Ectodermal cell (in vitro differentiated cells): ENCODE measurements around the gene ZDHHC4.

ENCODE experiments used
- H3K27ac ChIP-seq: 2 replicates; pipeline ENCODE4 v1.7.0; 2013; ENCODE audit warnings: mild to moderate bottlenecking, low read depth, low read length; ENCODE audit not compliant: insufficient read depth, poor library complexity, severe bottlenecking
- H3K27me3 ChIP-seq: 2 replicates; pipeline ENCODE4 v1.7.0; 2013; ENCODE audit warnings: mild to moderate bottlenecking, low read length; ENCODE audit not compliant: insufficient read depth, control insufficient read depth, poor library complexity, severe bottlenecking
- H3K36me3 ChIP-seq: one replicate; pipeline ENCODE4 v1.7.0; 2013; ENCODE audit warnings: low read length; ENCODE audit not compliant: control insufficient read depth, insufficient read depth
- H3K4me1 ChIP-seq: one replicate; pipeline ENCODE4 v1.7.0; 2013; ENCODE audit warnings: low read length; ENCODE audit not compliant: control insufficient read depth, insufficient read depth
- H3K4me3 ChIP-seq: 2 replicates; pipeline ENCODE4 v1.7.0; 2013; ENCODE audit warnings: low read depth, low read length, control low read depth; ENCODE audit not compliant: insufficient read depth
- H3K9me3 ChIP-seq: 2 replicates; pipeline ENCODE4 v1.7.0; 2013; ENCODE audit warnings: mild to moderate bottlenecking, low read length, moderate library complexity; ENCODE audit not compliant: control insufficient read depth
- WGBS, 2 experiments: methylation state at CpG; one replicate each; pipeline ENCODE4 v1.1.7; 2013; ENCODE audit warnings: missing lambda C conversion rate in 2 of 2; 5-methylcytosine and 5-hydroxymethylcytosine counted together

ZDHHC4 gene

DNA sequence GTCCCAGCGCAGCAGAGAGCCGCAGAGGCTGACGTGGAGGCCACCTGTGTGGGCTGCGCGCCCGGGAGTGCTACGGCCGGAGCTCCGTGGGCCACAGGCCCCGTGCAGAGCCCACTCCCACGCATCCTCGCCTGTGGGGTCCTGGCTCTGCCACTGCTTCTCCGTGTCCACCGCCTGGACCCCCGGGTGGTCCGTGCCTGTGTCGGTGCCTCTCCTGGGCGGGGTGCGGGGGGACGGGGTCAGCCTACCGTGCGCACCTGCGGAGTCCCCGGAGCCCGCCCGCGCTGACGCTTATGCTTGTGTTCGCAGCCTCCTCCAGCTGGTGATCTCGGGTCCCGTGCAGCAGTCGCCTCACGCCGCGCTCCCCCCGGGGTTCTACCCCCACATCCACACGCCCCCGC, 30.4 kb downstream of the ZDHHC4 start:
- Histone ChIP-seq H3K4me1 (no peaks in the 10 kb centered on the region), H3K27me3 (no peaks in the 10 kb centered on the region), H3K27ac (no peak overlapping the region), H3K36me3 (peaks cover 9% of the 10 kb centered on the region), H3K4me3 (no peak overlapping the region), H3K9me3 (no peaks in the 10 kb centered on the region)
- 95 to 96% methylated on average over 38 of the region's 38 CpGs for WGBS, 2 experiments

DNA sequence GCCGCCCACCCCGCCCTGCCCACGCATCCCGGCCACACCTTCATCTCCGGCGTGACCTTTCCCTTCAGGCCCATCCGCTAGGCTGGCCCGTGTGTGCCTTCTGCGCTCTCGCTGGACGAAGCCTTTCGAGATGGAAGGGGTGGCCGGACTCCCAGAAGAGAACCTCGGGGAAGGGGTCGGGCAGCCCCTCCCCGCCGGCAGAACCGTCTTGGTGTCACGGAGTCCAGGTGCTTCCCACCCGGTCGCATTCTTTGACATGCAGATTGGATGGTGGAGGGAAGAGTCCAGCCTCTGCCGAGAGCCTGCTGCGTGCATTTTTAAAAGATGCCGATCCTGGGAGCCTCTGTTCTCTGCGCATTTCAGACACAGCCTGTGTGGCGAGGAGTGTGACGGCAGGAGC, 30.8 kb downstream of the ZDHHC4 start:
- H3K4me1 ChIP-seq: no peaks in the 10 kb centered on the region
- no peak overlapping the region for H3K4me3 ChIP-seq
- H3K27me3 ChIP-seq: no peaks in the 10 kb centered on the region
- H3K27ac ChIP-seq: no peak overlapping the region
- no peaks in the 10 kb centered on the region for H3K9me3 ChIP-seq
- 93 to 94% methylated on average over 27 of the region's 27 CpGs for WGBS, 2 experiments
- peaks cover 9% of the 10 kb centered on the region for H3K36me3 ChIP-seq

DNA sequence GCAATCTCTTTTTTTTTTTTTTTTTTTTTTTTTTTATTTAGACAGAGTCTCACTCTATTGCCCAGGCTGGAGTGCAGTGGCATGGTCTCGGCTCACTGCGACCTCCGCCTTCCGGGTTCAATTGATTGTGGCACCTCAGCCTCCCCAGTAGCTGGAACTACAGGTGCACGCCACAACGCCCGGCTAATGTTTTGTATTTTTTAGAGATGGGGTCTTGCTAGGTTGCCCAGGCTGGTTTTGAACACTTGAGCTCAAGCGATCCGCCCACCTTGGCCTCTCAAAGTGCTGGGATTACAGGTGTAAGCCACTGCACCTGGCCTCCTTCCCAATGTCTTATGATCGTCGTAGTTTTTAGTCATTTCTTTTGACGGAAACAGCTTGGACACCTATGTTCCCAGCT, 31.5 kb downstream of the ZDHHC4 start:
- no peaks in the 10 kb centered on the region for H3K4me1 ChIP-seq
- no peaks in the 10 kb centered on the region for H3K9me3 ChIP-seq
- no peak overlapping the region for H3K27ac ChIP-seq
- H3K36me3 ChIP-seq: peaks cover 9% of the 10 kb centered on the region
- peaks cover 3% of the 10 kb centered on the region for H3K27me3 ChIP-seq
- no peak overlapping the region for H3K4me3 ChIP-seq
- WGBS, 2 experiments: 94 to 96% methylated on average over 12 of the region's 12 CpGs

DNA sequence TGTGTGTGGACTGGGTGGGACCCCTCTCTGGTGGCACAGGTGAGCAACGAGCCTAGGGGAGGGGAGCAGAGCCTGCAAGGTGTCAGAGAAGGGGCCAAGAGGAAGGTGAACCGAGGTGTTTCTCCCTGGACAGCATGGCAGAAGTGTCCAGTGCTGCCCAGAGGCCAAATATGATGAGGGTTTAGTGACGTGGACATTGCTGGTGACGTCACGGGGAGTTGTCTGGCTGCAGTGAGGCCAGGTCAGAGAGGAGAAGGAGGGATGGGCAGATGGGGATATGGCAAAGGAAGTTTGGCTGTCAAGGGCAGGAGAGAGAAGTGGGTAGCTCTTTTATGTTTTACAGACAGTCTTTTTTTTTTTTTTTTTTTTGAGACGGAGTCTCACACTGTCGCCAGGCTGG, 35.6 kb downstream of the ZDHHC4 start:
- Histone ChIP-seq H3K9me3 (no peaks in the 10 kb centered on the region), H3K27me3 (peaks cover 8% of the 10 kb centered on the region), H3K36me3 (peaks cover 5% of the 10 kb centered on the region), H3K4me1 (peaks cover 5% of the 10 kb centered on the region), H3K27ac (no peak overlapping the region), H3K4me3 (no peak overlapping the region)
- WGBS, 2 experiments: 86 to 87% methylated on average over 5 to 7 of the region's 7 CpGs

DNA sequence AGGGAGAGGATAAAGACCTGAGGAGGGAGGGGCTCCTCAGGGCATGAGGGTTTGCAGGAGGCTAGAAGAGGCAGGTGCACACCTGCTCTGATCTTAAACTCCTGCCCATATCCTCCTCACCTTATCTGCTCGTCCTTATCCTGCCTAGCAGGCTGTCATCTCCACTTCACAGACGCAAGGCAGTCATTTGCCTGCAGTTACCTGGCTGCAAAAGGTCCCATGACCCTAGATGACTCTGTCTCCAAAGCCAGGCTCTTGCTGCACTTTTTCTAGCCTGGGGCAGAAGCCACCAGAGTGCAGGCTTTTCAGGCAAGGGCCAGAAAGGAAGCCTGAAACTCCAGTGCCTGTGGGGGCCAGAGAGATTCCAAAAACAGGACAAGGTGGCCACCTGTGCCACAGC, 36.5 kb downstream of the ZDHHC4 start:
- Histone ChIP-seq H3K27ac (no peak overlapping the region), H3K4me3 (no peak overlapping the region), H3K4me1 (peaks cover 5% of the 10 kb centered on the region)

DNA sequence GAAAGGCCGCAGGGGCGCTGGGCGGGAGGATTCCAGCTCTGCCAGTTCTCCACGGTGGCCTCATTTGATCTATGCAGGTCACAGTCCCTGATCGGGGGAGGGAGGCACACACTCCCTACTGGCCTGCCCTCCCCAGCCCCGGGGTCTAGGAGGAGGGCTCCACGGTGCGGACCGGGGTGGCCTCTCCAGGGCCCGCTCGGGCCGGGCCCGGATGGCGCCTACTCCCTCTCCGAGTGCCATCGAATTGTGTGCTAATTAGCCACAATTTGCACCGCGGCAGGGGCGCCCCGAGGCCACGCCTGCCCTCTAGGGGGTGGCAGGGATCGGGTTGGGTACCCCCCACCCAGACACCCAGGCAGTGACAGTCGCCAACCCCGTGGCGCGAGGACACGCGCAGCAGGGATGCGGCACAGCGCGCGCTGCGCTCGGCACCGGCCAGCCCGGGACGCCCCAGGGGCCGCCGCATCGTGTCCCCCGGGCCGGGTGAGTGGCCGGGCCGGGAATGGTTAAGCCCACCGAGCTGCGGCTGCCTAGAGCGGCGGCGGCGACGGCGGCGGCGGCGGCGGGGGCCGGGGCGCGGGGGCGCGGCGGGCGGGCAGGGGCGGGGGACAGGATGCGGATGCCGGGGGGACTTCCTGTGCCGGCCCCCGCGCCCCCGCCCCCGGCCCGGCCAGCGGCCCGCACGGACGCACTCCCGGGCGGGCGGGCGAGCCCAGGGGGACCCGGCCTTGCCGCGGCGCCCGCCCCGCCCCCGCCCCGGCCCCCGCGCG, 37.9 kb downstream of the ZDHHC4 start, which contains the start of gene ZNF853:
TSS of gene ZNF853 (plus strand) at position 658 of the 770 bp plus-strand sequence. CDS start 565 bp downstream, outside the sequence.
- 1% methylated on average over 91 of the region's 91 CpGs for WGBS, 2 experiments
- Histone ChIP-seq H3K36me3 (no peaks in the 10 kb centered on the region), H3K27ac (no peak within 1 kb of the TSS), H3K27me3 (peaks cover 8% of the 10 kb centered on the region), H3K4me1 (peaks cover 5% of the 10 kb centered on the region), H3K9me3 (no peaks in the 10 kb centered on the region), H3K4me3 (peak within 1 kb of the TSS; percentile 78)

More for the DNA sequence above, 36.5 kb downstream of the ZDHHC4 start:
- WGBS, 2 experiments: 74 to 77% methylated on average over 2 of the region's 2 CpGs
- no peaks in the 10 kb centered on the region for H3K9me3 ChIP-seq
- H3K36me3 ChIP-seq: no peaks in the 10 kb centered on the region
- H3K27me3 ChIP-seq: peaks cover 8% of the 10 kb centered on the region

DNA sequence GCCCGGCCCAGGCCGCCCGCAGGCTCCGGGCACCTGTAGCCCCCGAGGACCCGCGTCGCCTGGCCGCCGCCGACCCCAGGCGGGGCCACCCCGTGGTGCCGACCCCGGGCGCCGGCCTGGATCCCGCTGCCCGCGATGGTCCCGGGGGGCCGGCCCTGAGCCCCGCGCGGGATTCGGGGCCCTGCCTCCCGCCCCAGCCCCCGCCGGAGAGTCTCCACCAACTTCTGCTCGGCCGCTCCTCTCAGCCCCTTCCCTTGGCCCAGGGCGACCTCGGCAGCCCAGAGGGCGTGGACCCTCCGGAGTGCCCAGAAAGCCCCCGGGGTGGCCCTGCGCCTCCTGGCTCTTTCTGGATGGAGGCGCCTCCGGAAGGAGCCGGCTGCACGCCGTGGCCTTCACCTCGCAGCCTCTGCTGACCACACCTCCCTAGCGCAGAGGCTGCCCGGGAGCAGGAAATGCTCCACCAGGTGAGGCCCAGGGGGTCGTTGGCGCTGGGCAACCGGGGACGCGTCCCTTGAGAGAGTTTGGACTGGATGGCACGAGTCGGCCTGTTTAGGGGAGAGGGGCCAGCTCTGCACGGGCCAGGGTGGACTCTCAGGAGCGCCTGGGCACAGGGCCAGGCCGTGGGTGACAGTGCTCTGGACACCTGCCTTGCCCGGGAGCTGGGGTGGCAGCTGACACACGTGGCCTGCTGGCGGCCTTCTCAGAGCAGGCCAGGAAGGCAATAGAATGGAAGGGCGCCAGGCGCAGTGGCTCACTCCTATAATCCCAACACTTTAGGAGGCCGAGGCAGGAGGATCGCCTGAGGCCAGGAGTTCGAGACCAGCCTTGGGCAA, 38.7 kb downstream of the ZDHHC4 start:
- no peaks in the 10 kb centered on the region for H3K9me3 ChIP-seq
- peaks cover 8% of the 10 kb centered on the region for H3K27me3 ChIP-seq
- WGBS, 2 experiments: 13 to 14% methylated on average over 63 of the region's 63 CpGs
- H3K36me3 ChIP-seq: peaks cover 4% of the 10 kb centered on the region
- H3K4me3 ChIP-seq: peak overlapping the region; percentile 61
- H3K4me1 ChIP-seq: peaks cover 5% of the 10 kb centered on the region
- no peak overlapping the region for H3K27ac ChIP-seq

DNA sequence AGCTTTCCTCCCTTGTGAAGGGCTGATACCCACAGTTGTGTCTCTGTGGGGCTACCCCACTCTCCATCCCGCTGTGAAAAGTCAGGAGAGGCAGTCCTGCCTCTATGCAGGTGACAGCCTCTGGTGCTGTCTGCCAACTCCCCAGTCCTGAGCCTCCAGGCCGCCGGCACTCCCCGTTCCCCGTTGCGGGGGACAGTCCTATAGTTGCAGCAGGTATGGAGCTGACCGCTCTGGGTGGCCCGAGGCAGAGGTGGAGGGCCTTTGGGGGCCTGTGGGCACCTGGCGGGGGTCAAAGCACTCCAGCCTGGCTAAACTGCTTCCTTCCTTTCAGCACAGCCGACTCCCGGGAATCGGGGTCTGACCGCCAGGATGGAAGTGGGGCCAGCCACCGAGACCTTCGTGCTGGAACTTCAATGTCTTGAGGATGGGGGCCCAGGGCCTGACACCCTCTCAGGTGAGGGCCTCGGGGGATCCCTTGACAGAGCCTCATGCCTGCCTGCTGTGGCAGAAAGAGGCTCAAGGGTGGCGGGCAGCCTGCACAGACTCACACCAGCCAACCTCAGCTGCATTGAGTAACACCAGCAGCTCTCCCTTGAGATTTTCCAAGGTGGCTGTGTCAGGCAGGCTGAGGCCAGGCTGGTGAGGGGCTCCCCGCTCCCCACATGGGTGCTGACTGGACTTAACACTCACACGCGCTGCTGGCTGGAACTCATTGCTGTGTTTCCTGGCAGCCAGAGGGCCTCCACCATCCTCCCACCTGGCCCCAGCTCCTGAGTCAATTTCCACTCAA, 39.8 kb downstream of the ZDHHC4 start:
- H3K4me1 ChIP-seq: peaks cover 5% of the 10 kb centered on the region
- no peak overlapping the region for H3K4me3 ChIP-seq
- H3K36me3 ChIP-seq: peaks cover 12% of the 10 kb centered on the region
- no peaks in the 10 kb centered on the region for H3K9me3 ChIP-seq
- WGBS, 2 experiments: 94% methylated on average over 20 of the region's 20 CpGs
- H3K27ac ChIP-seq: no peak overlapping the region
- peaks cover 8% of the 10 kb centered on the region for H3K27me3 ChIP-seq

DNA sequence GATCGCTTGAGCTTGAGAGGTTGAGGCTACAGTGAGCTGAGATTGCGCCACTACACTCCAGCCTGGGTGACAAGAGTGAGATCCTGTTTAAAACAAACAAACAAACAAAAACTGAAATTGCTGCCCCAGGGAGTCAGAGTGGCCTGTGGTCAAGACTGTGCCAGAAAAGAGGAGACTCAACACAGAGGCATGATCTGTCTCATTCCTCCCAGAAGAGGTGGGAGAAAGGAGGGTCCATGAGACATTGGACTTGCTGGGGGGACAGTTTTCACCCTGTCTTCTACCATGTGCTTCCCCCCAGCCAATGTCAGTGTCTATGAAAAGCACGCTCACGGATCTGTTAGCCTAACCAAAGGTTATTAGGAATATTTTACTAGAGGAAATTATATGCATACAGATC, 41.4 kb downstream of the ZDHHC4 start:
- peaks cover 7% of the 10 kb centered on the region for H3K27me3 ChIP-seq
- peaks cover 5% of the 10 kb centered on the region for H3K4me1 ChIP-seq
- H3K36me3 ChIP-seq: peaks cover 12% of the 10 kb centered on the region
- WGBS, 2 experiments: 82 to 93% methylated on average over 2 to 4 of the region's 4 CpGs
- H3K4me3 ChIP-seq: no peak overlapping the region
- H3K9me3 ChIP-seq: no peaks in the 10 kb centered on the region
- H3K27ac ChIP-seq: no peak overlapping the region
